NCI-H187 treated with DMSO at 0.1 percent for 48 hours (cell line): Measurements from ENCODE around the gene HSPA1B.
A peak's percentile ranks its signal among the peaks of the same experiment; 100 is the strongest.
"Not testable (repeated sequence)": the region's sequence is repeated elsewhere in the genome, so short reads cannot be mapped to it uniquely, and the experiment has no call there.

Source experiments
- DNase-seq: peaks from one replicate; lab custom pipeline; 2025; lab: John Stamatoyannopoulos, UW

The HSPA1B gene

GRCh38 chr6:31860349-31860748, 32.8 kb downstream of the HSPA1B start:
- DNase-seq = no peak

DNA sequence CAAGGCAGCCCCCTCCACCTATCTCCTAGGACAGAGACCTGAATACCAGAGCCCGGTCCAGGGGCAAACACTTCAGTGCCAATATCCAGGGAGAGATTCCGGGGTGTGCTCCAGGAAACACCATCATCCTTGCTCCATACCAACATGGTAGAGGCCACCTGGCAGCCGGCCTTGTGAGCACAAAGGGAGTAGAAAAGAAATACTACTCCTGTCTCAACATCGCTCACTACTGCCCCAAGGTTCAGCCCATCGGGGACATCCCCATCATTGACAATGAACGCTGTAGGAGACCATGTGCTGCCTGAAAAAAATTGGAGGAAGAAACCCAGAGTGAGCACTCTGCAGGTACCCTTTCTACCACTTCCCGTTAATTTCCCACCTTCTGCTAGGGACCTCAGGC, 33.6 kb downstream of the HSPA1B start:
- DNase-seq = no peak

DNA sequence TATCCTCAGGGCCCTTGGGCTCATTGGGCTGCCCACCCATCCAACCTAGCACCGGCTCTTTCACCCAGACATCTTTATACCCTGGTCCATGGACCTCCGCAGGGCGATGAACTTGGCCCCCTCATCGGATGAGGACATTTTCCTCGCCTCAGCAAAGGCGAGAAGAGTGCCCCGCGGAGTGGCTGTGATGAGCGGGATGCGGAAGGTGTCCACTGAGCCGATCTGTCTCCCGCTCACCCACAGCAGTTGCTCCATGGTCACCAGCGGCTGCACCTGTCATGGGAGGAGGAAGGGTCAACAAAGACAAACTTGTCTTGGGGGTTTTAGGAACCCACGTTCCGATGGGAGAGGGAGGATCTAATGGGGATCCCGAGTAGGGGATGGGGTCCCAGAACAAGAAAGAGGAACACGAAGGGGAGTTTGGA, 34.4 kb downstream of the HSPA1B start:
- no peak for DNase-seq

- peak; percentile 96 for DNase-seq
These were observed 35.1 kb downstream of the HSPA1B start, which contains the start of gene NEU1 for GRCh38 chr6:31862344-31863235. Gene NEU1, minus strand, starts transcription at chr6:31862821. Its CDS starts 45 bp downstream, at chr6:31862776.

DNA sequence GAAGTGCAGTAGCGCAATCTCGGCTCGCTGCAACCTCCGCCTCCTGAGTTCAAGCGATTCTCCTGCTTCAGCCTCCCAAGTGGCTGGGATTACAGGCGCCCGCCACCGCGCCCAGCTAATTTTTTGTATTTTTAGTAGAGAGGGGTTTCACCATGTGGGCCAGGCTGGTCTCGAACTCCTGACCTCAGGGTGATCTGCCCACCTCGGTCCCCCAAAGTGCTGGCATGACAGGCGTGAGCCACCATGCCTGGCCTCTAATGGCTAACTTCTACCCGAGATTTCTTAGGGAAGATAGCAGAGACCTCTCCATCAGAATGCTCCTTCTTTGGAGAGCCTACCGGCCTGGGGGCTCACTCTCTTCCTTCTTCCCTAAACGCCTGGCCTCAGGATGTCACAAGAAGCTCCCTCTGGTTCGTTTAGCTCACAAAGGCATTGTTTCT, 36.6 kb downstream of the HSPA1B start:
- not testable (repeated sequence) for DNase-seq

DNA sequence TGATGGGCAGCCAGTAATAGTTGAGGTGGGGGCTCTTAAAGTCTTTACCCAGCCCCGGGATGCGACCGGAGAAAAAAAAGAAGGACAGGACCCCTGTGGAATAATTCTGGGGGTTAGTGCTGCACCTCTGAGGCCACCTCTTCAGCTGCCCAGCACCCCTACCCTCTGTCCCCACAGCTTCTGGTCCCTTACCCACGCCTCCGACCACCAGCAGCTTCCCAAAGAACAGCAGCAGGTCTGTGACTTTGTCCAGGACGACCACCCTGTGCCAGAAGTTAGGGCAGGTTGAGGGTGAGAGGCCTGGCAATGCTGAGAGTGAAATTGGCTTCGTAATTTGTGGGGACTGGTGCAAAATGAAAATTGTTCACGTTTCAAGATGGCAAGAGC, 37.3 kb downstream of the HSPA1B start:
- DNase-seq = no peak

DNA sequence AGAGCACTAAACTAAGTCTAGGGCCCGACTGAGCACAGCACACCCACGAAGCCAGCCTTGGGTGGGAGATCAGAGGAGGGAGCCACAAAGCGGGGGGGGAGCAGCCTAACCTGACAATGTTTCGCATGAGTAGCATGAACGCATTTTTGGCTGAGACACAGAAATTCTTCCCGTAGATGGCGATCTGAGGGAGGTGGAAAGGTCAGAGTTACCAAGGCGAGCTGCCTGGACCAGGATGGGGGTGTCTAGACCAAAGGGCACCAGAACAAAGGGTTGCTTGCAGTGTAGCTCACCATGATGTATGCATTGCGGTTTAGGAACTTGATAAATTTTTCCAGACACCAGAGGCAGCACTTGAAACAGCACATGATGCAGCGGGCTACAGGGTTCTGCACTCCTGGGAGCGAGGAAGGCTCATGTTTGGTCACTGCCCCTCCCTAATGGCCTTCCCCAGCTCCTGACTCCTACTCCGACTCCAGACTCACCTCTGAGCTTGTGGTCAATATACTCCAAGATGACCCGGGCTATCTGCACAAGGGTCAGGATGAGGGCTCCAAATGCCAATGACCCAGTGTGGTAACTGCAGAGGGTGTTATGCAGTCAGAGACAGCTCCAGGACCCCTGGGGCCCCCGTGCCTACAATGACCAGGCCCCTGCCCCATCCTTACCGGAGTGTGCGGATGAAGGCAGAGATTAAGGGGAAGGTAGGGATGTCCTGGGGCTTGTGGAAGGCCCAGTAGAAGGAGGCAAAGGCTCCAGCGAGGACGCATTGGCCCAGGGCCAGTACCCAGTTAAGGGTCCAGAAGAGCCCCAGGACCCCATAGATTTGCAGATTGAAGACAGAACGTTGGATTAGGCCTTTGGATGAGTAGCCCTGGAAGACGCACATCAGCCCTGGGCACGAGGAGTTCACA, 37.9 kb downstream of the HSPA1B start:
- DNase-seq = no peak

DNA sequence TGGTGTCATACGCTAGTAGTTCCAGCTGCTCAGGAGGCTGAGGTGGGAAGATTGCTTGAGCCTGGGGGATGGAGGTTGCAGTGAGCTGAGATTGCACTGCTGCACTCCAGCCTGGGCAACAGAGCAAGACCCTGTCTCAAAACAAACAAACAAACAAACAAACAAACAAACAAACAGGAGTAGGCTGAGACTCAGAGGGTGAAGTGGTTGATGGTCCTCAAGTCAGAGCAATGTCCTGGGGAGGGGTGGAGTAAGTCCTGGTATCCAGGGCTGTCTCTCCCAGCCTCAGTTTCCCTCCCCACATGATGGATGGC, 41.1 kb downstream of the HSPA1B start:
- DNase-seq = not testable (repeated sequence)

- DNase-seq = no peak
These were observed 41.8 kb downstream of the HSPA1B start for GRCh38 chr6:31869343-31869742.

GRCh38 chr6:31870385-31870921, 42.9 kb downstream of the HSPA1B start:
- DNase-seq = no peak

DNA sequence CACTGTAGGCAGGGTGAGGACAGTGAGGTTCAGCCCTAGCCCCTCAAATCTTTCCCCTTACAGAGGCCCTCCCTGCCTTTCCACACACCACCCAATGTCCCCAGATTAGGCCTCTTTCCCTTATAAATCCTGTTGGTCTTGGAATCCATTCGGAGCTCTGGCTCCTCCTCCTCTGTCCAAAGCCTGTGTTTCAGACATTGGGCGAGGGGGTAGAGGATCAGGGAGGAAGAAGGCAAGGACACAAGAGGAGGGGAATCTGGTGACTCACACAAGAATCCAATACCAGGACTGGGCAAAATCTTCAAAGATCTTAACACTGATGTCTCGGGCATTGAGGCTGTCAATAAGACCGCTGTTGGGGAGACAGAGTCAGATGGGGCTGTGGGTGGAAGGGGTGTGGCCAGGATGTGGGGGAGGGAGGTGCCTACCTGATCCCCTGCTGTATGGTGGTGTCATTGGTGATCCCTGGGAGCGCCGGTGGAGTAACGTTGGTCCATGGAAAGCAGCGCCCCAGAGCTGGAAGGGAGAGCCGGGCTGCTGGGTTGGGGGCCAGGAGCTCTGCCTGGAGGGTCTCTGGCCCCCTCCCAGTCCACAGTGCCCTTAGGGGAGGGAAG, 43.6 kb downstream of the HSPA1B start:
- DNase-seq = no peak

DNA sequence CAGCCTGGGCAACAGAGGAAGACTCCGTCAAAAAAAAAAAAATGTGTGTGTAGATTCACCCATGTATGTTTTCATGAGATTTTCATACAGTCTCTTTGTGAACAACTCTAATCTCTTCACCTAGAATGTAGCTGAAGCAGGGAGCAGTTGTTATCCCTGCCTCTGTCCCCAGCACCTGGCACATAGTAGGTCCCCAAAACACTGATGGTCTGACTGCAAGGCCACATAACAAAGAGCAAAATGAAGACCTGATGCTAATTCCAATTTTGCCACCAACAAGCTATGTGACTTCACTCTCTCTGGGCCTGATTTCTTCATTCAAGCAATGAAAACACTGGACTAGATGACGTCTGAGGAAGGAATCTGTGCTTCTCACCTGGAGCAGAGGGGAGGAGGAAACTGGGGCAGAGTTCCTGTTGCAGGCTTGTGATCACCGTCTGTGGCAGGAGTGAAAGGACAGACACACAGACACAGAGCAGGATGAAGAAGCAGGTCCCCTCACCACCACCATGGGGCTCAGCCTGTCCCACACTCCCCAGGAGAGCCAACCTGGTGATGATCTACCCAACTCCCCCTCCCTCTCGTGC, 46.6 kb downstream of the HSPA1B start:
- DNase-seq = no peak

GRCh38 chr6:31874836-31875572, 47.5 kb downstream of the HSPA1B start:
- no peak for DNase-seq

DNA sequence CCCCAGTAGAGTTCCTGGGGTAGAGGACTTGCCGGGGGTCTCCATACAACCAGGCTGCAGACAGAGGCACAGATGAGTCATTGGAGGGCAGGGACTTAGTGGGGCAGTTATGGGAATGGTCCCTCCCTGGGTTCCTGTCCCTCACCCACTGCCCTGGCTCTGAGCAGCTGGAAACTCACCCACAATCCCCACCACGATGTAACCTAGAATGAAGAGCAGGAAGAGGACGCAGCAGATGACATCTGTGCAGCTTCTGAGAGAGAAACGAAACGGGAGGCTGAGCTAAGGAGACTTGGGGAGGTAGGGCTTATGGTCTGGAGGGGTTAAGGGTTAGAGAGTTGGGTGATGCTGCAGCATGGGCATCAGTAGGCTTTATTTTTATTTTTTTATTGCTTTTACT, 48.3 kb downstream of the HSPA1B start:
- DNase-seq = no peak

- DNase-seq = no peak
These were observed 48.8 kb downstream of the HSPA1B start for GRCh38 chr6:31876357-31876756.

DNA sequence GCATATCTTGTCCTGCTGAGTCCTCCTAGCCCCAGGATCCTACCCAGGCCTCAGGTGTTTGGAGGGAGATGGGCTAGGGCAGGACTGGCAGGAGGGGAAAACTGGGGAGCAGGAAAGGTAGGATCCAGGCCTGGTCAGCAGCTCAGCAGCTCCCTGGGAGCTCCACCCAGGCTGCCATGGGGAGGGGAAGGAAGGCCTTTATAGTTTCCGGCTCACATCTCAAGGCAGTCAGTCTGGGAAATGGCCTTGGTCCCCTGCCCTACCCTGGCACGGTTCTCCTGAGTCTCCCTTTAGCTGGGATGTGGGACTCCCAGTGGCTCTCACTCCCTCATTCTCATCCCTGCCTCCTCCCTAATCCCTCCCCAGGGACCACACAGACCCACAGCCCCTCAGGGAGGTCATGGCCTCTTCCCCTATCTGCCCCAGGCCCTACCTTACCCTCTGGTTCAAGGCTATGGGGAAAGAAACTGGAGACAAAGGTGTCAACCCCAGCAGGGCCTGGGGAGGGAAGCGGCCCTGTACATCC, 49.6 kb downstream of the HSPA1B start:
- DNase-seq = no peak

- DNase-seq = no peak
These were observed 50.2 kb downstream of the HSPA1B start for GRCh38 chr6:31877651-31878161.

DNA sequence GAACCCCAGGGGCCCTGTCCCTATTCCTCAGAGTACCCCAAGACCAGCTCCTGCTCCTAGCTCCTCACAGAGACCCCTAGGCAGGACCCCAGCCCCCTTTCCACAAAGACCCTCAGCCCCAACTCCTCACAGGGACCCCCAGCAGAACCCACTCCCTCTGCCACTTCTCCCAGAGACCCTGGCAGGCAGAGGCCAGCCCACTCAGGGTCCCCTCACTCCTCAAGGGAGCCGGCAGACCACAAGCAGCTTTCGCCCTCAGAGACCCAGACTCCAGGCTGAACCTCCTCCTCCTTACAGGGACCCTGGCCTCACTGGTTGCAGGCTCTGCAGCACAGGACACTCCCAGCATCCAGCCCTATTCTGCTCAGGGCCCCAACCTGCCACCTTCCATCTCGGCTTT, 50.7 kb downstream of the HSPA1B start:
- DNase-seq = no peak

DNA sequence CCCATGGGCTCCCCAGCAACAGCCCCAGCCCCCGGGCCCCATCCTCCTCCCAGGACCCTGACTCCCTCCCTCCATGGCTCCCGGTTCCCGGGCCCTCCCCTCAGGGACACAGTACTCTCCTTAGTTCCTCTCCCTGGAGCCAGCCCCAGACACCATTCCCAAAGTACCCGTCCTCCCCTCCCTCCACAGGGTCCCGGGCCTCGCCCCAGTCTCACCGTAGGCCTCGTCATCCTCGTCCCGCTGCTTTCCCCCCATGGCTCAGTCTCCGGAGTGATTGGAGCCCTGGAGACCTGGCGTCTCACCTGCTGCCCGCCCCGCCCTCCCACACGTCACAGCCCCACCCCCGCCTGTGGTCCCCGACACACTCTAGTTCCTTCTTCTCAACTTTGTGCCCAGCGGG, 51.2 kb downstream of the HSPA1B start, which contains the start of gene SLC44A4:
Gene SLC44A4, minus strand, starts transcription at position 272 of the 400 bp plus-strand sequence. Its CDS starts 17 bp downstream, at position 255.
- no peak for DNase-seq

GRCh38 chr6:31879143-31879542, 51.6 kb downstream of the HSPA1B start:
- DNase-seq = no peak
